ENCODE data around the gene PPM1L.

The PPM1L gene

GRCh38 chr3:160921020-160921635 is 165.1 kb downstream of the PPM1L start:
- no peak for DNase-seq (ENCODE audit: extremely low read depth in 1 of 2, low read depth in 1 of 2)

- no peak for DNase-seq (ENCODE audit: extremely low read depth in 1 of 2, low read depth in 1 of 2)
These were observed 168.7 kb downstream of the PPM1L start for GRCh38 chr3:160924776-160925175.

- DNase-seq (ENCODE audit: extremely low read depth in 1 of 2, low read depth in 1 of 2), result no peak
These were observed 171.6 kb downstream of the PPM1L start for GRCh38 chr3:160927620-160928019.

- DNase-seq (ENCODE audit: extremely low read depth in 1 of 2, low read depth in 1 of 2), result no peak
These were observed 172.2 kb downstream of the PPM1L start for GRCh38 chr3:160928183-160928726.

GRCh38 chr3:160929595-160929994 is 173.6 kb downstream of the PPM1L start:
- DNase-seq (ENCODE audit: extremely low read depth in 1 of 2, low read depth in 1 of 2), result no peak

- no peak for DNase-seq (ENCODE audit: extremely low read depth in 1 of 2, low read depth in 1 of 2)
These were observed 175.4 kb downstream of the PPM1L start for GRCh38 chr3:160931474-160931873.

- DNase-seq (ENCODE audit: extremely low read depth in 1 of 2, low read depth in 1 of 2), result no peak
These were observed 179.5 kb downstream of the PPM1L start for GRCh38 chr3:160935413-160936095.

GRCh38 chr3:160941885-160942494 is 186.0 kb downstream of the PPM1L start:
- peak; percentile 3 to 45 for DNase-seq (ENCODE audit: extremely low read depth in 1 of 2, low read depth in 1 of 2)

GRCh38 chr3:160943996-160944395 is 188.0 kb downstream of the PPM1L start:
- DNase-seq (ENCODE audit: extremely low read depth in 1 of 2, low read depth in 1 of 2), result no peak

- DNase-seq (ENCODE audit: extremely low read depth in 1 of 2, low read depth in 1 of 2), result no peak
These were observed 189.3 kb downstream of the PPM1L start for GRCh38 chr3:160945336-160945735.

- DNase-seq (ENCODE audit: extremely low read depth in 1 of 2, low read depth in 1 of 2), result no peak
These were observed 192.2 kb downstream of the PPM1L start for GRCh38 chr3:160948273-160948672.

GRCh38 chr3:160949460-160949859 is 193.4 kb downstream of the PPM1L start:
- DNase-seq (ENCODE audit: extremely low read depth in 1 of 2, low read depth in 1 of 2), result no peak

- DNase-seq (ENCODE audit: extremely low read depth in 1 of 2, low read depth in 1 of 2), result no peak
These were observed 194.5 kb downstream of the PPM1L start for GRCh38 chr3:160950542-160950941.

- DNase-seq (ENCODE audit: extremely low read depth in 1 of 2, low read depth in 1 of 2), result no peak
These were observed 194.9 kb downstream of the PPM1L start for GRCh38 chr3:160950954-160951353.

- DNase-seq (ENCODE audit: extremely low read depth in 1 of 2, low read depth in 1 of 2), result no peak
These were observed 195.8 kb downstream of the PPM1L start for GRCh38 chr3:160951642-160952487.

GRCh38 chr3:160953686-160954085 is 197.7 kb downstream of the PPM1L start:
- DNase-seq (ENCODE audit: extremely low read depth in 1 of 2, low read depth in 1 of 2), result no peak

- no peak for DNase-seq (ENCODE audit: extremely low read depth in 1 of 2, low read depth in 1 of 2)
These were observed 200.8 kb downstream of the PPM1L start for GRCh38 chr3:160956785-160957184.

- DNase-seq (ENCODE audit: extremely low read depth in 1 of 2, low read depth in 1 of 2), result no peak
These were observed 204.5 kb downstream of the PPM1L start for GRCh38 chr3:160960568-160960967.

GRCh38 chr3:160963949-160964348 is 207.9 kb downstream of the PPM1L start:
- DNase-seq (ENCODE audit: extremely low read depth in 1 of 2, low read depth in 1 of 2), result no peak

GRCh38 chr3:160968761-160969160 is 212.7 kb downstream of the PPM1L start:
- no peak for DNase-seq (ENCODE audit: extremely low read depth in 1 of 2, low read depth in 1 of 2)
